K562 (cell line): ENCODE measurements around the gene CBL. TPM values are rescaled to one million over a fixed set of nuclear protein-coding genes. Genes with fewer than 3 reads are reported as not detected.
A peak's percentile ranks its signal among the peaks of the same experiment; 100 is the strongest.

Experiments
- CBX1 ChIP-seq: sonication (generic); IDR thresholded peaks from 2 replicates; pipeline ENCODE4 v1.6.1; 2016; ENCODE audit warnings: antibody characterized with exemption, low read depth, mild to moderate bottlenecking
- CEBPG ChIP-seq, 3 experiments: fragments of 200-800 bp in 1 of 3; sonication (Bioruptor generic) in 1 of 3; sonication (generic) in 1 of 3; formaldehyde crosslinking in 1 of 3; IDR thresholded peaks in 2 of 3; conservative IDR thresholded peaks in 1 of 3; 2 replicates each; pipeline versions ENCODE4 v1.6.1 to v1.8.0; 2016 to 2022; ENCODE audit warnings: missing compliant biosample characterization in 2 of 3, missing genetic modification characterization in 2 of 3, mild to moderate bottlenecking in 1 of 3, missing genetic modification reagents in 1 of 3
- CREM ChIP-seq: IDR thresholded peaks from 2 replicates; pipeline ENCODE4 v1.6.1; 2014; ENCODE audit warnings: antibody characterized with exemption, low read depth
- DACH1 ChIP-seq: fragments of 450-650 bp; IDR thresholded peaks from 2 replicates; pipeline ENCODE4 v1.6.1; 2018; ENCODE audit not compliant: partially characterized antibody
- ETV1 ChIP-seq: fragments of 450-650 bp; conservative IDR thresholded peaks from 2 replicates; pipeline ENCODE4 v1.6.1; 2016; ENCODE audit warnings: missing genetic modification characterization, control low read depth, low read depth, missing compliant biosample characterization
- HNRNPL ChIP-seq: fragments of 200-400 bp; formaldehyde crosslinking; IDR thresholded peaks from 2 replicates; pipeline ENCODE4 v1.6.1; 2017; ENCODE audit warnings: low read depth, mild to moderate bottlenecking, low read length
- NR1H2 ChIP-seq: sonication (generic); formaldehyde crosslinking; IDR thresholded peaks from 2 replicates; pipeline ENCODE4 v1.4.0; 2020; ENCODE audit warnings: mild to moderate bottlenecking, missing genetic modification reagents
- POLR2B ChIP-seq: fragments of 450-650 bp; IDR thresholded peaks from 2 replicates; pipeline ENCODE4 v1.6.1; 2018; ENCODE audit warnings: low read depth; ENCODE audit not compliant: partially characterized antibody
- PTTG1 ChIP-seq: fragments of 450-650 bp; IDR thresholded peaks from 2 replicates; pipeline ENCODE4 v1.6.1; 2016; ENCODE audit warnings: low read depth, mild to moderate bottlenecking, missing genetic modification characterization, missing compliant biosample characterization
- SIN3A ChIP-seq, 2 experiments: fragments of 150-350 bp in 1 of 2; IDR thresholded peaks; 2 replicates each; pipeline ENCODE4 v1.6.1; 2011 to 2016; ENCODE audit warnings: borderline replicate concordance in 2 of 2, low read depth in 2 of 2, low read length in 2 of 2, mild to moderate bottlenecking in 2 of 2, moderate library complexity in 2 of 2; ENCODE audit not compliant: control insufficient read depth in 1 of 2
- SRSF9 ChIP-seq: fragments of 200-400 bp; formaldehyde crosslinking; IDR thresholded peaks from 2 replicates; pipeline ENCODE4 v1.6.1; 2017; ENCODE audit warnings: low read depth, low read length, borderline replicate concordance
- TBP ChIP-seq: optimal IDR thresholded peaks from 2 replicates; pipeline ENCODE3; 2011; ENCODE audit warnings: low read depth, low read length, improper control_type of control experiment
- ZKSCAN1 ChIP-seq: fragments of 150-350 bp; IDR thresholded peaks from 2 replicates; pipeline ENCODE4 v1.6.1; 2016; ENCODE audit warnings: low read depth, low read length
- ZNF143 ChIP-seq: sonication (generic); formaldehyde crosslinking; IDR thresholded peaks from 2 replicates; pipeline ENCODE4 v1.9.0; 2022; ENCODE audit warnings: mild to moderate bottlenecking, missing genetic modification reagents
- ZNF23 ChIP-seq: fragments of 250-450 bp; sonication (Bioruptor Pico); IDR thresholded peaks from 2 replicates; pipeline ENCODE4 v1.4.0; 2020; ENCODE audit warnings: mild to moderate bottlenecking
- ZNF253 ChIP-seq: fragments of 250-450 bp; sonication (Bioruptor Pico); conservative IDR thresholded peaks from 2 replicates; pipeline ENCODE4 v1.6.1; 2021; ENCODE audit warnings: mild to moderate bottlenecking
- polyA plus RNA-seq, 8 experiments: library from polyadenylated mRNA; depleted of rRNA in 4 of 8; stranded (reverse) in 5 of 8; unstranded in 3 of 8; fragments of >200 nt; fragmentation: Nextera tagmentation in 2 of 8; fragmentation: Illumina TruSeq in 1 of 8; extraction: Ambion mirVana in 2 of 8; extraction: Trizol in 1 of 8; gene quantifications; 2 replicates each; pipeline versions ENCODE4 v1.2.1 to v1.2.3, GENCODE V29; 2011 to 2014; ENCODE audit warnings: inconsistent platforms in 1 of 8, missing spikeins in 1 of 8
- total RNA-seq, 7 experiments: library from RNA; depleted of rRNA in 6 of 7; stranded (reverse); fragments of >200 nt in 6 of 7; fragmentation: Illumina TruSeq in 2 of 7; extraction: Trizol in 2 of 7; gene quantifications; 2 replicates each; pipeline versions ENCODE4 v1.2.1 to v1.2.3, GENCODE V29; 2011 to 2021; ENCODE audit warnings: low replicate concordance in 1 of 7
- TF ChIP-seq, protein P1 (sequence below), 3 experiments: fragments of 200-800 bp in 1 of 3; sonication (Bioruptor generic) in 1 of 3; sonication (generic) in 1 of 3; formaldehyde crosslinking in 1 of 3; IDR thresholded peaks; 2 replicates each; pipeline versions ENCODE4 v1.6.1 to v1.8.0; 2016 to 2022; ENCODE audit warnings: mild to moderate bottlenecking in 2 of 3, missing compliant biosample characterization in 2 of 3, missing genetic modification characterization in 2 of 3, missing genetic modification reagents in 1 of 3
- TF ChIP-seq, protein P2 (sequence below): IDR thresholded peaks from 3 replicates; pipeline ENCODE4 v1.6.1; 2011; ENCODE audit warnings: borderline replicate concordance, mild to moderate bottlenecking, moderate library complexity; ENCODE audit not compliant: insufficient read length; ENCODE audit errors: extremely low read depth
- TF ChIP-seq, protein P3 (sequence below): fragments of 250-450 bp; sonication (Bioruptor Pico); IDR thresholded peaks from 2 replicates; pipeline ENCODE4 v1.8.0; 2022; ENCODE audit warnings: moderate library complexity, mild to moderate bottlenecking, inconsistent platforms
- TF ChIP-seq, protein P4 (sequence below): fragments of 250-450 bp; sonication (Bioruptor Pico); IDR thresholded peaks from 2 replicates; pipeline ENCODE4 v1.4.0; 2020; ENCODE audit warnings: mild to moderate bottlenecking, moderate library complexity

The CBL gene
- total and polyA plus RNA-seq, 9 of the 15 experiments (the other 6 are each of a cell fraction or from before 2014, with no cell fraction given), result 3.2 to 24.9 (median 9.9) TPM

DNA sequence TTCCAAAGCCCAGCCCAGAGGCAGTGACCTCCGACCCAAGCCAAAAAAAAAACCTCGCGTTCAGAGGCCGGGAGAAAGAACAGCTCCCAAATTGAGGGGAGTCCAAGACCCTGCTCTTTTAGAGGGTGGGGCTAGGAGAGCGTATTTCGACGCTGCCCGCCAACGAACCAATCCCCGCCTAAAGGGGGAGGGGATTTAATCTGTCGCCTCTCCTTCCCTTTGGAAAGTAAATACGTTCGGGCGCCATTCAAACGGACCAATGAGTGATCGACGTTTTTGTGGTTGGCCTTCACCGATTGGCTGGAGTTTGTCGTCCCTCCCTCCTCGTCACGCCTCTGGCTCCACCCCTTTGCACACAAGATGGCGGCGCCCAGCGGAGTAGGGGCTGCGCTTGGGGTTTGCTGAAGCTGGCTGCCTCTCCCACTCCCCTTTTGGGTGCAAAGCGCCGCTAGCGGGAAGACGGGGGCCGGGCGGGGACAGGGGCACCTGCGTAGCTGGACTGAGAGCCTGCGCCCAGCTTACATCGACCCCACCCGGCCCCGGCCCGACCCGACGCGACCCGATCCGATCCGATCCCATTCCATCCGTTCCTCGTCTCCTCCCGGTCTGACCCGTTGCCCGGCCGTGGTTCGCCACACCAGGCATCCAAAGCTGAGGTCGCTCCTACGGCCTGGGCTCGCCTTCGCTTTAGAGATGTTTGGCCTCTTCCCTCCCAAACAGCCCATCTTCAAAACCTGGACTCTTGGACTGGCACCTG lies 128.2 kb downstream of the CBL start, which contains the start of gene RNF26 (continued):
- TF ChIP-seq, protein P1, sequence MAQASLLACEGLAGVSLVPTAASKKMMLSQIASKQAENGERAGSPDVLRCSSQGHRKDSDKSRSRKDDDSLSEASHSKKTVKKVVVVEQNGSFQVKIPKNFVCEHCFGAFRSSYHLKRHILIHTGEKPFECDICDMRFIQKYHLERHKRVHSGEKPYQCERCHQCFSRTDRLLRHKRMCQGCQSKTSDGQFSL (CRISPR knock-in tag; IDR thresholded peaks at IDR 0.05), result no peak
- TF ChIP-seq, protein P1 (tag; IDR thresholded peaks at IDR 0.05), result no peak
- TF ChIP-seq ZKSCAN1 (no peak), NR1H2 (CRISPR knock-in tag) (no peak), CBX1 (no peak), ETV1 (tag) (no peak), ZNF143 (CRISPR knock-in tag) (no peak), ZNF23 (CRISPR knock-in tag) (no peak), TBP (peak; percentile 82), ZNF253 (CRISPR knock-in tag) (no peak), DACH1 (no peak), CEBPG (CRISPR knock-in tag; IDR thresholded peaks at IDR 0.05) (no peak), CEBPG (tag; conservative IDR thresholded peaks at IDR 0.05 in 1 of 2, IDR thresholded peaks at IDR 0.05 in 1 of 2) (no peak), SRSF9 (no peak), CREM (peak; percentile 92), SIN3A (IDR thresholded peaks at IDR 0.05; ENCODE audit: borderline replicate concordance in 2 of 2, control insufficient read depth in 1 of 2, low read depth in 2 of 2, low read length in 2 of 2) (peak; percentile 65; a peak in 2 of 4 replicates), PTTG1 (no peak), POLR2B (peak; percentile 72), HNRNPL (no peak)
- TF ChIP-seq, protein P2, sequence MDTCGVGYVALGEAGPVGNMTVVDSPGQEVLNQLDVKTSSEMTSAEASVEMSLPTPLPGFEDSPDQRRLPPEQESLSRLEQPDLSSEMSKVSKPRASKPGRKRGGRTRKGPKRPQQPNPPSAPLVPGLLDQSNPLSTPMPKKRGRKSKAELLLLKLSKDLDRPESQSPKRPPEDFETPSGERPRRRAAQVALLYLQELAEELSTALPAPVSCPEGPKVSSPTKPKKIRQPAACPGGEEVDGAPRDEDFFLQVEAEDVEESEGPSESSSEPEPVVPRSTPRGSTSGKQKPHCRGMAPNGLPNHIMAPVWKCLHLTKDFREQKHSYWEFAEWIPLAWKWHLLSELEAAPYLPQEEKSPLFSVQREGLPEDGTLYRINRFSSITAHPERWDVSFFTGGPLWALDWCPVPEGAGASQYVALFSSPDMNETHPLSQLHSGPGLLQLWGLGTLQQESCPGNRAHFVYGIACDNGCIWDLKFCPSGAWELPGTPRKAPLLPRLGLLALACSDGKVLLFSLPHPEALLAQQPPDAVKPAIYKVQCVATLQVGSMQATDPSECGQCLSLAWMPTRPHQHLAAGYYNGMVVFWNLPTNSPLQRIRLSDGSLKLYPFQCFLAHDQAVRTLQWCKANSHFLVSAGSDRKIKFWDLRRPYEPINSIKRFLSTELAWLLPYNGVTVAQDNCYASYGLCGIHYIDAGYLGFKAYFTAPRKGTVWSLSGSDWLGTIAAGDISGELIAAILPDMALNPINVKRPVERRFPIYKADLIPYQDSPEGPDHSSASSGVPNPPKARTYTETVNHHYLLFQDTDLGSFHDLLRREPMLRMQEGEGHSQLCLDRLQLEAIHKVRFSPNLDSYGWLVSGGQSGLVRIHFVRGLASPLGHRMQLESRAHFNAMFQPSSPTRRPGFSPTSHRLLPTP, result no peak
- TF ChIP-seq, protein P3, sequence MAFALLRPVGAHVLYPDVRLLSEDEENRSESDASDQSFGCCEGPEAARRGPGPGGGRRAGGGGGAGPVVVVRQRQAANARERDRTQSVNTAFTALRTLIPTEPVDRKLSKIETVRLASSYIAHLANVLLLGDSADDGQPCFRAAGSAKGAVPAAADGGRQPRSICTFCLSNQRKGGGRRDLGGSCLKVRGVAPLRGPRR (CRISPR knock-in tag), result no peak
- TF ChIP-seq, protein P4, sequence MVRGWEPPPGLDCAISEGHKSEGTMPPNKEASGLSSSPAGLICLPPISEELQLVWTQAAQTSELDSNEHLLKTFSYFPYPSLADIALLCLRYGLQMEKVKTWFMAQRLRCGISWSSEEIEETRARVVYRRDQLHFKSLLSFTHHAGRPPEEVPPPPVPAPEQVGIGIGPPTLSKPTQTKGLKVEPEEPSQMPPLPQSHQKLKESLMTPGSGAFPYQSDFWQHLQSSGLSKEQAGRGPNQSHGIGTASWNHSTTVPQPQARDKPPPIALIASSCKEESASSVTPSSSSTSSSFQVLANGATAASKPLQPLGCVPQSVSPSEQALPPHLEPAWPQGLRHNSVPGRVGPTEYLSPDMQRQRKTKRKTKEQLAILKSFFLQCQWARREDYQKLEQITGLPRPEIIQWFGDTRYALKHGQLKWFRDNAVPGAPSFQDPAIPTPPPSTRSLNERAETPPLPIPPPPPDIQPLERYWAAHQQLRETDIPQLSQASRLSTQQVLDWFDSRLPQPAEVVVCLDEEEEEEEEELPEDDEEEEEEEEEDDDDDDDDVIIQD (CRISPR knock-in tag), result no peak
